PFSK-1 (cell line): ENCODE data around the gene FZD7.

Experiments
- FOXP2 ChIP-seq: optimal IDR thresholded peaks from 2 replicates; pipeline ENCODE3; 2011; ENCODE audit warnings: borderline replicate concordance, control low read depth, inconsistent platforms; ENCODE audit not compliant: insufficient read depth; ENCODE audit errors: extremely low read length, extremely low read depth
- POLR2AphosphoS5 ChIP-seq: IDR thresholded peaks from 2 replicates; pipeline ENCODE4 v1.6.1; 2012; ENCODE audit warnings: low read depth, mild to moderate bottlenecking, control low read depth, low read length, moderate library complexity
- REST ChIP-seq, 2 experiments: IDR thresholded peaks; 2 replicates each; pipeline versions ENCODE4 v1.6.1 to v1.8.0; 2011 to 2012; ENCODE audit warnings: low read depth in 2 of 2, low read length in 2 of 2, control low read depth in 1 of 2, inconsistent platforms in 1 of 2, mild to moderate bottlenecking in 1 of 2, moderate library complexity in 1 of 2; ENCODE audit not compliant: insufficient read depth in 1 of 2
- SIN3A ChIP-seq: IDR thresholded peaks from 2 replicates; pipeline ENCODE4 v1.6.1; 2012; ENCODE audit warnings: mild to moderate bottlenecking, low read length, moderate library complexity, borderline replicate concordance; ENCODE audit not compliant: insufficient read depth
- TAF1 ChIP-seq: IDR thresholded peaks from 2 replicates; pipeline ENCODE4 v1.6.1; 2012; ENCODE audit warnings: low read length, control low read depth, borderline replicate concordance; ENCODE audit not compliant: insufficient read depth

FZD7 gene

GRCh38 chr2:202067589-202067988 is 33.9 kb downstream of the FZD7 start:
- TF ChIP-seq POLR2AphosphoS5, result no peak
- no peak for TF ChIP-seq SIN3A
- TF ChIP-seq REST (IDR thresholded peaks at IDR 0.05; ENCODE audit: insufficient read depth in 1 of 2, low read depth in 2 of 2, low read length in 2 of 2), result no peak
- no peak for TF ChIP-seq TAF1
- no peak for TF ChIP-seq FOXP2

DNA sequence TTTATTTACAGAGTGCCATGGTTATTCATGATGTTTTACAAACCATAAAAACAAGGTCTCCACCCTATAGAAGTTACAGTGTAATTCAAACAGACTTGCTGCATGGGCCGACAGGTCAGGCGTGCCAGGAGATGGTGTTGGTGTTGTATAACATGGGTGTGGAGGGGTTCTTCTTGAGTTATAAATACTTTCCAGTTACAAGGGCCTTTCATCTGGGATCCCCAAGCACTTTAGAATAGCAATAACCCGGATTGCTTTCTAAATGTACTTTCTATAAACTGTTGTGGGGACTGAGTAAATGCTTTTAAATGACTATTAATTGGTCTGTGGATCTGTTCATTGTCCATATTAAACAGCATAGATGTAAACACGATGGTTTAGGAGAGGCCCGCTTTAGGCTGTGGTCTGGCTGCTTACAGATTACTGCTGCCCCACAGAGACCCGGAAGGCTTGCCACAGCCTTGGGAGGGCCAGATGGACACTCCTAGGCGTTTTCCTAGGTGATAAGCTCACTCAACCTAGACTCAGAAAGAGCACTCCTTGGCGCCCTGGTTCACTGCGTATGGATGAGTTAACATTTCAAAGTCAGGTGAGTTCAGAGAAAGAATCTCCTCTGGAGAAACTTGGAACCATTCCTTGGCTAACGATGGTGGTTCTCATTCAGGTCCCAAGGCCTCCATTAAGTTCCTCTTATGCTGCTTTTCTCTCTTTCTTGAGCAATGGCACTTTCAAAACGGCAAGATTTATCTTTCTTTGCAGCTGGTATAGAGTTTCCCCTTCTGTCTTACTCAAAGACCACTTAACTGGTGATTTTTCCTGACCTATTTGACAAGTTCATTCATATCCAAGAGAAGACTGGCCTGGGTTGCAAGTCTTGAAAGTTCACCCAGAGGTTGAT is 35.8 kb downstream of the FZD7 start:
- no peak for TF ChIP-seq POLR2AphosphoS5
- no peak for TF ChIP-seq REST (IDR thresholded peaks at IDR 0.05; ENCODE audit: insufficient read depth in 1 of 2, low read depth in 2 of 2, low read length in 2 of 2)
- TF ChIP-seq TAF1, result no peak
- no peak for TF ChIP-seq SIN3A
- TF ChIP-seq FOXP2, result no peak

DNA sequence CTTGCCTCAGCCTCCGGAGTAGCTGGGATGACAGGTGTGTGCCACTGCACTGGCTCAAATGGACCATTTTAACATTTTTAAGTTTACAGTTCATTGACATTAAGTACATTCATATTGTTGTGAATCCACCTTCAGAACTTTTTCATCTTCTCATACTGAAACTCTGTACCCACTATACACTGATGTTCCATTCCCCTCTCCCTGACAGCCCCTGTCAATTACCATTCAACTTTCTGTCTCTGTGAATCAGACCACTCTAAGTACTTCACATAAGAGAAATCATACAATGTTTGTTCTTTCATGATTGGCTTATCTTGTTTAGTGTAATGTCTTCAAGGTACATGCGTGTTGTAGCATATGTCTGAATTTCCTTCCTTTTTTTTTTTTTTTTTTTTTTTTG is 37.5 kb downstream of the FZD7 start:
- TF ChIP-seq FOXP2 (no peak), SIN3A (no peak), REST (IDR thresholded peaks at IDR 0.05; ENCODE audit: insufficient read depth in 1 of 2, low read depth in 2 of 2, low read length in 2 of 2) (no peak)

- no peak for TF ChIP-seq SIN3A
- TF ChIP-seq TAF1, result no peak
- TF ChIP-seq POLR2AphosphoS5, result no peak
- no peak for TF ChIP-seq REST (IDR thresholded peaks at IDR 0.05; ENCODE audit: insufficient read depth in 1 of 2, low read depth in 2 of 2, low read length in 2 of 2)
Observed at GRCh38 chr2:202072226-202072625, 38.6 kb downstream of the FZD7 start.

- TF ChIP-seq SIN3A (no peak), FOXP2 (no peak), POLR2AphosphoS5 (no peak), TAF1 (no peak), REST (IDR thresholded peaks at IDR 0.05; ENCODE audit: insufficient read depth in 1 of 2, low read depth in 2 of 2, low read length in 2 of 2) (no peak)
Observed at GRCh38 chr2:202072737-202073401, 39.2 kb downstream of the FZD7 start, which contains the start of gene KIAA2012. Gene KIAA2012, plus strand, starts transcription at chr2:202073255. Its CDS starts 373 bp downstream, at chr2:202073628.
